Lung (tissue), 12 donors: ENCODE data around the gene KMT2C. TPM values are rescaled to one million over a fixed set of nuclear protein-coding genes. Genes with fewer than 3 reads are reported as not detected.
A peak's percentile ranks its signal among the peaks of the same experiment; 100 is the strongest.

ENCODE experiments used
- ATAC-seq: fragments of 200-7000 bp; cut with Tn5 transposase; one replicate; pipeline ENCODE4 v1.9.1; 2020; ENCODE audit warnings: moderate number of reproducible peaks; ENCODE audit not compliant: insufficient read depth, low FRiP score
- DNase-seq, 3 donors: peaks; one replicate each; pipeline ENCODE4 v3.0.0-alpha.2; 2013 to 2017
- H3K27ac ChIP-seq, 2 donors: one replicate each; pipeline ENCODE4 v1.5.1; 2013; ENCODE audit warnings: mild to moderate bottlenecking in 2 of 2, moderate library complexity in 2 of 2, control low read depth in 1 of 2, inconsistent platforms in 1 of 2, low read depth in 1 of 2, low read length in 1 of 2
- H3K27me3 ChIP-seq, 3 donors: one replicate each; pipeline ENCODE4 v1.5.1; 2013; ENCODE audit warnings: low read length in 2 of 3; ENCODE audit not compliant: control insufficient read depth in 3 of 3, insufficient read depth in 3 of 3
- H3K36me3 ChIP-seq, 4 donors: one replicate each; pipeline ENCODE4 v1.5.1; 2013; ENCODE audit warnings: low read length in 4 of 4, mild to moderate bottlenecking in 1 of 4, moderate library complexity in 1 of 4; ENCODE audit not compliant: control insufficient read depth in 4 of 4, insufficient read depth in 4 of 4
- H3K4me1 ChIP-seq, 5 donors: one replicate each; pipeline ENCODE4 v1.5.1; 2013; ENCODE audit warnings: low read length in 5 of 5, mild to moderate bottlenecking in 2 of 5, moderate library complexity in 1 of 5; ENCODE audit not compliant: control insufficient read depth in 5 of 5, insufficient read depth in 5 of 5
- H3K4me3 ChIP-seq: one replicate; pipeline ENCODE4 v1.5.1; 2013; ENCODE audit warnings: mild to moderate bottlenecking, control low read depth, moderate library complexity
- H3K9ac ChIP-seq, 2 donors: one replicate each; pipeline ENCODE4 v1.5.1; 2013; ENCODE audit warnings: low read length in 2 of 2, control low read depth in 1 of 2; ENCODE audit not compliant: insufficient read depth in 1 of 2
- H3K9me3 ChIP-seq, 4 donors: one replicate each; pipeline ENCODE4 v1.5.1; 2013; ENCODE audit warnings: low read length in 3 of 4, mild to moderate bottlenecking in 1 of 4, moderate library complexity in 1 of 4; ENCODE audit not compliant: control insufficient read depth in 4 of 4, insufficient read depth in 3 of 4
- CTCF ChIP-seq: IDR thresholded peaks from 2 replicates; pipeline ENCODE4 v1.5.1; 2012; ENCODE audit warnings: mild to moderate bottlenecking; ENCODE audit errors: control extremely low read depth, extremely low read depth
- WGBS, 2 donors: extraction: QIAGEN DNeasy Blood & Tissue Kit; methylation state at CpG; one replicate each; pipeline ENCODE4 v1.1.7; 2013; 5-methylcytosine and 5-hydroxymethylcytosine counted together
- polyA plus RNA-seq, 2 donors: library from polyadenylated mRNA; stranded (reverse); fragments of 200-250 nt; gene quantifications; one replicate each; pipeline ENCODE4 v1.2.1, GENCODE V29; 2013
- total RNA-seq, 2 donors: library from RNA; depleted of rRNA in 1 of 2; stranded (reverse); fragments of >200 nt in 1 of 2; gene quantifications; one replicate each; pipeline ENCODE4 v1.2.1, GENCODE V29; 2014 to 2021
- donor health status: control.
- donor health status: control.
- donor health status: Bipolar disorder and iron deficiency.
- donor health status: healthy.
- donor health status: DM: yes; HTN: yes; CAD: no.

KMT2C gene
- total and polyA plus RNA-seq, 4 donors = 10.2 to 115 (median 52.3) TPM

GRCh38 chr7:152148706-152149105 is 287.1 kb downstream of the KMT2C start:
- H3K27ac ChIP-seq = no peak overlapping the region
- H3K4me1 ChIP-seq = no peaks in the 10 kb centered on the region
- DNase-seq = no peak
- TF ChIP-seq CTCF = no peak
- WGBS, 2 donors = 88 to 92% methylated on average over 5 of the region's 5 CpGs
- H3K27me3 ChIP-seq = no peaks in the 10 kb centered on the region
- H3K9me3 ChIP-seq = no peaks in the 10 kb centered on the region
- H3K36me3 ChIP-seq = peaks cover 34 to 69% (median 42%) of the 10 kb centered on the region in 4 donors
- no peak for ATAC-seq
- no peak overlapping the region for H3K9ac ChIP-seq
- H3K4me3 ChIP-seq = no peak overlapping the region

- WGBS, 2 donors = 78 to 87% methylated on average over 4 of the region's 4 CpGs
- Histone ChIP-seq H3K9me3 (no peaks in the 10 kb centered on the region), H3K36me3 (peaks cover 24 to 50% (median 33%) of the 10 kb centered on the region in 4 donors), H3K9ac (no peak overlapping the region), H3K27ac (no peak overlapping the region), H3K4me1 (no peaks in the 10 kb centered on the region), H3K27me3 (no peaks in the 10 kb centered on the region), H3K4me3 (no peak overlapping the region)
- DNase-seq (peak in 2 of 3 donors; percentile 47 to 48), ATAC-seq (no peak)
- peak; percentile 39 for TF ChIP-seq CTCF
Measured at GRCh38 chr7:152145853-152146466, 289.8 kb downstream of the KMT2C start.

GRCh38 chr7:152144557-152145245 is 291.1 kb downstream of the KMT2C start:
- no peak for ATAC-seq
- Histone ChIP-seq H3K27me3 (no peaks in the 10 kb centered on the region), H3K9me3 (no peaks in the 10 kb centered on the region), H3K36me3 (peaks cover 27 to 54% (median 37%) of the 10 kb centered on the region in 4 donors), H3K4me1 (no peaks in the 10 kb centered on the region), H3K27ac (no peak overlapping the region), H3K9ac (no peak overlapping the region), H3K4me3 (no peak overlapping the region)
- WGBS, 2 donors = 70% methylated on average over 12 of the region's 12 CpGs
- no peak for DNase-seq
- TF ChIP-seq CTCF = no peak
